OCI-LY1 (cell line): ENCODE data around the gene KDM5B.

Experiments used
- EZH2 ChIP-seq: fragments of 200-600 bp; sonication (generic), shearing (Covaris generic); IDR thresholded peaks from 2 replicates; pipeline ENCODE4 v1.8.0; 2017; ENCODE audit warnings: borderline replicate concordance, mixed run types, mild to moderate bottlenecking, antibody characterized with exemption, low read length, moderate library complexity, mixed read lengths
- TF ChIP-seq, protein P1 (sequence below): fragments of 200-600 bp; sonication (generic), shearing (Covaris generic); IDR thresholded peaks from 2 replicates; pipeline ENCODE4 v1.5.1; 2017; ENCODE audit warnings: mild to moderate bottlenecking, antibody characterized with exemption, low read length, moderate library complexity, mixed read lengths

DNA sequence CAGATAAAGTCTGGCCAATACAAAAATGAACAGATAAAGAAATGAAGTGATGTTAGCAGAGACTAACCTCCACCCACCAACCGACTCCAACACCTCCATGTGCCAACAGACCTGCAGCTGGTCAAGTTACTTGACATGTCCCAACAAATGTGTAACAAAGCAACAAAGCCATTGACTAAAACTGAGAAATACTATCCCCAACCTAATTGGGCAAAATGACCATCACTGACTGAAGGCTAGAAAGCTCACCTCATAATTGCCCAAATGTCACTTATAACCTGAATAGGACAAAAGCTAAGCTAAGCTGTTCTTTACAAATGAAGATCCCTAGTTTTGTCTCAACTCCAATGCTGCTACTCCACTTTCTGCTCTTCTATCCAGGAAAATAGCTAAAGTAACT lies 7.5 kb downstream of the KDM5B start:
- TF ChIP-seq, protein P1, sequence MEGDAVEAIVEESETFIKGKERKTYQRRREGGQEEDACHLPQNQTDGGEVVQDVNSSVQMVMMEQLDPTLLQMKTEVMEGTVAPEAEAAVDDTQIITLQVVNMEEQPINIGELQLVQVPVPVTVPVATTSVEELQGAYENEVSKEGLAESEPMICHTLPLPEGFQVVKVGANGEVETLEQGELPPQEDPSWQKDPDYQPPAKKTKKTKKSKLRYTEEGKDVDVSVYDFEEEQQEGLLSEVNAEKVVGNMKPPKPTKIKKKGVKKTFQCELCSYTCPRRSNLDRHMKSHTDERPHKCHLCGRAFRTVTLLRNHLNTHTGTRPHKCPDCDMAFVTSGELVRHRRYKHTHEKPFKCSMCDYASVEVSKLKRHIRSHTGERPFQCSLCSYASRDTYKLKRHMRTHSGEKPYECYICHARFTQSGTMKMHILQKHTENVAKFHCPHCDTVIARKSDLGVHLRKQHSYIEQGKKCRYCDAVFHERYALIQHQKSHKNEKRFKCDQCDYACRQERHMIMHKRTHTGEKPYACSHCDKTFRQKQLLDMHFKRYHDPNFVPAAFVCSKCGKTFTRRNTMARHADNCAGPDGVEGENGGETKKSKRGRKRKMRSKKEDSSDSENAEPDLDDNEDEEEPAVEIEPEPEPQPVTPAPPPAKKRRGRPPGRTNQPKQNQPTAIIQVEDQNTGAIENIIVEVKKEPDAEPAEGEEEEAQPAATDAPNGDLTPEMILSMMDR = no peak
- no peak for TF ChIP-seq EZH2
